Articular chondrocyte of knee joint (primary cell): ENCODE data around the gene ZC3H18. TPM values are rescaled to one million over a fixed set of nuclear protein-coding genes. Genes with fewer than 3 reads are reported as not detected.

ENCODE experiments used
- total RNA-seq: library from RNA; depleted of rRNA; stranded (reverse); fragments of >200 nt; gene quantifications from 2 replicates; pipeline ENCODE4 v1.2.3, GENCODE V29; 2012

Gene ZC3H18
- total RNA-seq: 11.7 and 12.5 TPM in 2 replicates

GRCh38 chr16:88569985-88570690 is at the start of gene ZC3H18:
Gene ZC3H18, plus strand, starts transcription at chr16:88570403. Its CDS starts 6,721 bp downstream, at chr16:88577124.

GRCh38 chr16:88638323-88639230 is 68.4 kb downstream of the ZC3H18 start, which contains the start of gene IL17C:
Gene IL17C, plus strand, starts transcription at chr16:88638572. Its CDS starts 70 bp downstream, at chr16:88638642.

DNA sequence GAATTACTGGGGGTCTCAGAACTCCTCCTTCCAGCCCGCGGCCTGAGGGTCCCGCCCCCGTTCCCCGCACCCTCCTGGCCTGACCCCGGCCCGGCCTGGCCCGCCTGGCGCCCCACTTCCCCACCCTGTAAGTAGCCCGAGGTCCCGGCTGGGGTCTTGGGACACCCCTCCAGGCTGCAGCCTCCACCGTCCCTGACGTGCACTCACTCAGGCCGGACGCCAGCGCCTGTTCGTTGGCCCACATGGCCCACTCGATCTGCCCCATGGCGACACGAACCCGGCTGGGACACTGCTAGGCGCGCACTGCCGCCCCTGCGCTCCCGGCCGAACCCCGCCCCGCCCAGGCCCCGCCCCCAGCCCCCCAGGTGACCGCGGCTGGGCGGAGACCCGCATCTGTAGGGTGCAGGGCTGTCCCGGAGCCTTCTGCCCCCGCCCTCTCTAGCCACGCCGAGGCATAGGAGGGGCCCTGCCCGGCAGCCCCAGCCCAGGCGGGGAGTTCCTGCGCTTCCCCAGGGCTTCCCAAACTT is 80.6 kb downstream of the ZC3H18 start, which contains the start of gene CYBA:
Gene CYBA (minus strand): TSS at position 305 of the 527 bp plus-strand sequence. CDS start 40 bp downstream, at position 265.

DNA sequence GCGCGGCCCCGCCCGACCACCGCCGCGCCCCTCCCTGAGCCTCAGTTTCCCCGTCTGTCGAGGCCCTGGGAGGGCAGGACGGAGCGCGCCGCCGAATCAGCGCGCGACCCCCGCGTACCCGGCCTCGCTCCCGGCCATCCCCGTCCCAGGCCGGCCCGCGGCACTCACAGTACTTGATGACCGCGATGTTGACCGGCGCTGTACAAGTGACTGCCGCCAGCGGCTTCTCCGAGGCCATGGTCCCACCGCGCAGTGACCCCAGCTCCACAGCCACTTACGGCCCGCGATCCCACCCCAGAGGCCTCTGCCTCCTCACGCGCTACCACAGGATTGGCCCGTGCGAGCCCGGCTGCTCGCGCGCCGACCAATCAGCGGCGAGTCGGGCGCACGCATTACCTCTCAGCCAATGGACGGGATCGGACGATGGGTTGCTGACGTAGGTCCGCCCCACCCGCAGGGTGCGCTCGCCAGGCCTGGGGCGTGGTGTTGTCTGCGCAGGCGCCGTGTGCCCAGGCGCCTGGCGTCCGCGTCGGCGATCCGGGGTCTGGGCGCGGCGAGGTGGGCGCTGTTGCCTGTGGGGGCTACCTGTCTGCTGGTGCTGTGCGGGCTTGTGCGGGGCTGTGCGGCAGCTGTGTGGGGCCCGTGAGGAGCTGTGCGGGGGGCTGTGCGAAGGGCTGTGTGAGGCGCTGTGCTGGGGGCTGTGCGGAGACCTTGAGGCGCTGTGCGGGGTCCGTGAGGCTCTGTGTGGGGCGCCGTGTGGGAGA is 92.8 kb downstream of the ZC3H18 start, which contains the start of gene MVD:
Gene MVD (minus strand): TSS at position 249 of the 764 bp plus-strand sequence. CDS start 11 bp downstream, at position 238.

Other genes with a start within 250 kb of the ZC3H18 start
- 5.7 and 7.8 TPM in 2 replicates for gene ZNF469, start 187.4 kb upstream of the ZC3H18 start, total RNA-seq
- 0.78 and 2.2 TPM in 2 replicates for gene ZFPM1, start 117.1 kb upstream of the ZC3H18 start, total RNA-seq
- not detected in 2 replicates for gene IL17C, start 68.2 kb downstream of the ZC3H18 start, total RNA-seq
- 162 and 191 TPM in 2 replicates for gene CYBA, start 80.7 kb downstream of the ZC3H18 start, total RNA-seq
- 23.1 and 25.6 TPM in 2 replicates for gene MVD, start 92.7 kb downstream of the ZC3H18 start, total RNA-seq
- gene SNAI3, start 116.1 kb downstream of the ZC3H18 start, total RNA-seq: not detected in 2 replicates
- 9.0 and 10.8 TPM in 2 replicates for gene RNF166, start 136.0 kb downstream of the ZC3H18 start, total RNA-seq
- 10.5 and 12.0 TPM in 2 replicates for gene CTU2, start 136.1 kb downstream of the ZC3H18 start, total RNA-seq
- 123 and 147 TPM in 2 replicates for gene PIEZO1, start 214.8 kb downstream of the ZC3H18 start, total RNA-seq
- gene CDT1, start 233.4 kb downstream of the ZC3H18 start, total RNA-seq: 5.4 and 7.6 TPM in 2 replicates
- 43.8 and 48.7 TPM in 2 replicates for gene APRT, start 241.5 kb downstream of the ZC3H18 start, total RNA-seq